OCI-LY1 (cell line): ENCODE measurements around the gene LRRFIP2.

Source experiments
- H2AFZ ChIP-seq: fragments of 200-600 bp; sonication (generic), shearing (Covaris generic); 2 replicates; pipeline ENCODE4 v1.6.0; 2014; ENCODE audit warnings: antibody characterized with exemption, mild to moderate bottlenecking, low read length
- H3F3A ChIP-seq: fragments of 200-600 bp; sonication (generic), shearing (Covaris generic); 2 replicates; pipeline ENCODE4 v1.6.0; 2014; ENCODE audit warnings: mild to moderate bottlenecking, antibody characterized with exemption, low read length, moderate library complexity; ENCODE audit not compliant: insufficient read depth
- H3K27ac ChIP-seq: fragments of 200-600 bp; sonication (generic); 2 replicates; pipeline ENCODE4 v1.5.1; 2014; ENCODE audit warnings: low read length, mixed run types, mild to moderate bottlenecking, low read depth; ENCODE audit not compliant: poor library complexity, severe bottlenecking
- H3K27me3 ChIP-seq: fragments of 200-600 bp; sonication (generic); 2 replicates; pipeline ENCODE4 v1.6.0; 2014; ENCODE audit warnings: antibody characterized with exemption, mild to moderate bottlenecking, low read length, moderate library complexity; ENCODE audit not compliant: insufficient read depth
- H3K36me3 ChIP-seq: fragments of 200-600 bp; sonication (generic); 2 replicates; pipeline ENCODE4 v1.6.1; 2014; ENCODE audit warnings: mild to moderate bottlenecking, antibody characterized with exemption, low read length, moderate library complexity, mixed read lengths; ENCODE audit not compliant: insufficient read depth
- H3K4me1 ChIP-seq: fragments of 200-600 bp; sonication (generic); 2 replicates; pipeline ENCODE4 v1.5.1; 2014; ENCODE audit warnings: mild to moderate bottlenecking, low read length, moderate library complexity; ENCODE audit not compliant: insufficient read depth, severe bottlenecking
- H3K4me2 ChIP-seq: fragments of 200-600 bp; sonication (generic), shearing (Covaris generic); 2 replicates; pipeline ENCODE4 v1.6.1; 2014; ENCODE audit warnings: low read length
- H3K4me3 ChIP-seq: fragments of 200-600 bp; sonication (generic); 2 replicates; pipeline ENCODE4 v1.5.1; 2014; ENCODE audit warnings: low read length, low read depth, mild to moderate bottlenecking, mixed read lengths; ENCODE audit not compliant: poor library complexity, severe bottlenecking
- H3K79me2 ChIP-seq: fragments of 200-600 bp; shearing (Covaris generic); 2 replicates; pipeline ENCODE4 v1.6.1; 2016; ENCODE audit warnings: mixed run types, low read length, mixed read lengths; ENCODE audit not compliant: insufficient read depth
- H3K9ac ChIP-seq: fragments of 200-600 bp; sonication (generic), shearing (Covaris generic); 2 replicates; pipeline ENCODE4 v1.6.1; 2014; ENCODE audit warnings: mild to moderate bottlenecking, low read length, mixed read lengths
- H3K9me2 ChIP-seq: fragments of 200-600 bp; sonication (generic), shearing (Covaris generic); 2 replicates; pipeline ENCODE4 v1.6.1; 2014; ENCODE audit warnings: low read depth, mild to moderate bottlenecking, low read length, mixed read lengths
- H3K9me3 ChIP-seq: fragments of 200-600 bp; shearing (Covaris generic); 2 replicates; pipeline ENCODE4 v1.6.1; 2014; ENCODE audit warnings: low read length, mixed read lengths
- H4K20me1 ChIP-seq: fragments of 200-600 bp; sonication (generic), shearing (Covaris generic); 2 replicates; pipeline ENCODE4 v1.6.0; 2016; ENCODE audit warnings: mild to moderate bottlenecking, low read length; ENCODE audit not compliant: insufficient read depth
- EZH2 ChIP-seq: fragments of 200-600 bp; sonication (generic), shearing (Covaris generic); IDR thresholded peaks from 2 replicates; pipeline ENCODE4 v1.8.0; 2017; ENCODE audit warnings: borderline replicate concordance, mixed run types, mild to moderate bottlenecking, antibody characterized with exemption, low read length, moderate library complexity, mixed read lengths
- TF ChIP-seq, protein P1 (sequence below): fragments of 200-600 bp; sonication (generic), shearing (Covaris generic); IDR thresholded peaks from 2 replicates; pipeline ENCODE4 v1.5.1; 2017; ENCODE audit warnings: mild to moderate bottlenecking, antibody characterized with exemption, low read length, moderate library complexity, mixed read lengths

LRRFIP2 gene

DNA sequence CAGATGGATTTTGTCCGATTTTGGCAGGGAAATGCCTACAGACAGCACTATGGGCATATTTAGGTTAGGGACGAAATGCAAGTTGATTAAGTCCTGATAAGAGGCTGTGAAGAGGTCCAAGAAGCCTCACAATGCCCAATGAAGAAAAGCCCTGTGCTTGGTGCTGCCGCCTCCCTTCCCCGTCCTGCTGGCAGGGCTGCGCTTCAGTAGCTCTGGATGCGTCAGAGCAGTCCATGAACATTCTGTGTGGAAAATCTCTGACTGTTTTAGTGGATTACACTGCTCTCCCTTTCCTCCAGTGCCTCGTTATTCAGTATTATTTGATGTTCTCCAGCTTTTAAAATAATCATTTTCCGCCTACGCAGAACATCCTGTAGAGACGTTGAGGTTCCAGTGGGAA lies 141.4 kb downstream of the LRRFIP2 start:
- H3K36me3 ChIP-seq, result peaks cover 97% of the 10 kb centered on the region
- H4K20me1 ChIP-seq, result no peaks in the 10 kb centered on the region
- no peaks in the 10 kb centered on the region for H3K9me2 ChIP-seq
- TF ChIP-seq, protein P1, sequence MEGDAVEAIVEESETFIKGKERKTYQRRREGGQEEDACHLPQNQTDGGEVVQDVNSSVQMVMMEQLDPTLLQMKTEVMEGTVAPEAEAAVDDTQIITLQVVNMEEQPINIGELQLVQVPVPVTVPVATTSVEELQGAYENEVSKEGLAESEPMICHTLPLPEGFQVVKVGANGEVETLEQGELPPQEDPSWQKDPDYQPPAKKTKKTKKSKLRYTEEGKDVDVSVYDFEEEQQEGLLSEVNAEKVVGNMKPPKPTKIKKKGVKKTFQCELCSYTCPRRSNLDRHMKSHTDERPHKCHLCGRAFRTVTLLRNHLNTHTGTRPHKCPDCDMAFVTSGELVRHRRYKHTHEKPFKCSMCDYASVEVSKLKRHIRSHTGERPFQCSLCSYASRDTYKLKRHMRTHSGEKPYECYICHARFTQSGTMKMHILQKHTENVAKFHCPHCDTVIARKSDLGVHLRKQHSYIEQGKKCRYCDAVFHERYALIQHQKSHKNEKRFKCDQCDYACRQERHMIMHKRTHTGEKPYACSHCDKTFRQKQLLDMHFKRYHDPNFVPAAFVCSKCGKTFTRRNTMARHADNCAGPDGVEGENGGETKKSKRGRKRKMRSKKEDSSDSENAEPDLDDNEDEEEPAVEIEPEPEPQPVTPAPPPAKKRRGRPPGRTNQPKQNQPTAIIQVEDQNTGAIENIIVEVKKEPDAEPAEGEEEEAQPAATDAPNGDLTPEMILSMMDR, result no peak
- no peak for TF ChIP-seq EZH2
- H3K79me2 ChIP-seq, result no peaks in the 10 kb centered on the region
- no peaks in the 10 kb centered on the region for H3K4me1 ChIP-seq
- H2AFZ ChIP-seq, result no peak overlapping the region
- no peak overlapping the region for H3K4me3 ChIP-seq
- no peak overlapping the region for H3K9ac ChIP-seq
- H3K27ac ChIP-seq, result no peak overlapping the region
- no peaks in the 10 kb centered on the region for H3K27me3 ChIP-seq
- no peaks in the 10 kb centered on the region for H3K9me3 ChIP-seq
- no peak overlapping the region for H3K4me2 ChIP-seq
- H3F3A ChIP-seq, result no peaks in the 10 kb centered on the region

DNA sequence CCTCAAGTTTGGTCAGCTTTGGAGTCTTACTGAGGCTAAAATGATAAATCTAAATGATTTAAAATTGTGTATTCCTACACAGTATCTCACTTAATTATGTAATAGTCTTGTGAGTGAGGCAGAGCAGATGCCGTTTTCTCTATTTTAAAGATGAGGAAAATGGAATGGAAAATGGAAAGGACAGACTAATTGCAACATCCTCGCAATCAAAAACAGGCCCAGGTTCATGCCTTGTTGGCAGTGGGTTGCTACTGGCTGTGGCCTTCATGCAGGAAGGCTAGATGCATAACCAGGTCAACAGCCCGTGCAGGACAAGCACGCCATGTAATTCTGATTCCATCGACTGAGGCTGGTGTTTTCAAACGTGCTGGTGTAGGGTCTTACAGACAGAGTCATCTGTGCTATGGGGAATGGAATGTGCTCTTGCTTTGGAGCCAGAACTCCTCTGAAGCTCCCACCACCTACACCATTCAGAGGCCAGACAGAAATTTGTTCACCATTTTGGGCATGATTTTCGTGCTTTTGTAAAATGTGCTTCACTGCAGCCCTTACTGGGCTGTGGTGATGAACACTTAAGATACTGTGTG lies 143.2 kb downstream of the LRRFIP2 start:
- Histone ChIP-seq H3K27ac (no peak overlapping the region), H2AFZ (no peak overlapping the region), H4K20me1 (no peaks in the 10 kb centered on the region), H3K4me2 (no peak overlapping the region), H3K79me2 (no peaks in the 10 kb centered on the region), H3K4me1 (no peaks in the 10 kb centered on the region), H3K9ac (no peak overlapping the region), H3F3A (no peaks in the 10 kb centered on the region), H3K9me3 (no peaks in the 10 kb centered on the region), H3K27me3 (no peaks in the 10 kb centered on the region), H3K36me3 (peaks cover 99% of the 10 kb centered on the region), H3K9me2 (no peaks in the 10 kb centered on the region), H3K4me3 (no peak overlapping the region)
- TF ChIP-seq EZH2, result no peak

DNA sequence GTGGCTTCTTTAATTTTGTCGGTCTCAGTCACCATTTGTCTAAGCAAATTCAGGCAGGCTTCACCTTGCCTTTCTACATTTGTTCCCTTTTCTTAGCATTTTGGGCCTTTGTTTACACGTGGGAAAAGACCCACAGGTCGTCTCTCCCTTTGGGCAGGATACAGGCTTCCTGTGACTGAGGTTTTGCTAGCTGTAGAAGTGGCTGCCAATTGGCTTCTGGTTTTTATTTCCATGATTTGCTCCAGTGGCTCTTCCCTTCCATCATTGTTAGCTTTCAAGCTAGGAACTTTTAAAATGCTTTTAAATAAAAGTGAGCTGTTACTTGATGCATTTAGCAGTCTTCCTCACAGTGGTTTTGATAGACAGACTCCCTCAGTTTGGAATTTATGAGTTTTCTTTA lies 143.8 kb downstream of the LRRFIP2 start:
- no peaks in the 10 kb centered on the region for H3K9me2 ChIP-seq
- no peak overlapping the region for H3K9ac ChIP-seq
- no peak overlapping the region for H3K4me2 ChIP-seq
- no peaks in the 10 kb centered on the region for H3K9me3 ChIP-seq
- H2AFZ ChIP-seq, result no peak overlapping the region
- no peak overlapping the region for H3K27ac ChIP-seq
- H4K20me1 ChIP-seq, result no peaks in the 10 kb centered on the region
- TF ChIP-seq, protein P1, result no peak
- no peak for TF ChIP-seq EZH2
- peaks cover 99% of the 10 kb centered on the region for H3K36me3 ChIP-seq
- H3K27me3 ChIP-seq, result no peaks in the 10 kb centered on the region
- H3K79me2 ChIP-seq, result no peaks in the 10 kb centered on the region
- H3K4me1 ChIP-seq, result no peaks in the 10 kb centered on the region
- H3F3A ChIP-seq, result no peaks in the 10 kb centered on the region
- H3K4me3 ChIP-seq, result no peak overlapping the region

DNA sequence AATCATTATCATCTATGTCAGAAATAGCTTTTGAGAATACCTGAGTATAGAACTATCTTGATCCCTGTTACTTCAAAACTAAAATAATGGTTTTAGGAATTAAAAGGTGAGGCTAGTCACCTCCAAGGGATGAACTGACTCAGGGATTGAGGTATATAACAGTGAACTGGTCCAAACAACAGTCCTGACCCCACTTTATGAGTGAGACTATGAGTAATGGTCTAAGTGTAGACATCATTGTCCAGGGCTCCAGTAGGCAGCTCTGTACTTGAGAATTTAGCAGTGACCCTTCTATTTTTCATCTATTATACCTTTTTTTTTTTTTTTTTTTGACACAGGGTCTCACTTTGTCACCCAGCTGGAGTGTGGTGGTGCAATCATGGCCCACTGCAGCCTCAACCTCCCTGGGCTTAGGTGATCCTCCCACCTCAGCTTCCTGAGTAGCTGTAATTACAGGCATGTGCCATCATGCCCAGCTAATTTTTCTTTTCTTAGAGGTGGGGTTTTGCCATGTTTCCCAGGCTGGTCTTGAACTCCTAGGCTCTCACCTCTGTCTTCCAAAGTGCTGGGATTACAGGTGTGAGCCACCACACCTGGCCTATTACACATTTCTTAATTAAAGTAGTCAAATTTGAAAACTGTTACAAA lies 144.7 kb downstream of the LRRFIP2 start:
- no peaks in the 10 kb centered on the region for H3K79me2 ChIP-seq
- H3K36me3 ChIP-seq, result peaks cover 93% of the 10 kb centered on the region

More for the DNA sequence above, 144.7 kb downstream of the LRRFIP2 start:
- TF ChIP-seq, protein P1, result no peak
- TF ChIP-seq EZH2, result no peak
- no peak overlapping the region for H3K9ac ChIP-seq
- no peaks in the 10 kb centered on the region for H3F3A ChIP-seq
- no peaks in the 10 kb centered on the region for H4K20me1 ChIP-seq
- H3K4me3 ChIP-seq, result no peak overlapping the region
- no peaks in the 10 kb centered on the region for H3K9me2 ChIP-seq
- H3K9me3 ChIP-seq, result no peaks in the 10 kb centered on the region
- no peak overlapping the region for H2AFZ ChIP-seq
- no peak overlapping the region for H3K27ac ChIP-seq
- H3K27me3 ChIP-seq, result no peaks in the 10 kb centered on the region
- no peaks in the 10 kb centered on the region for H3K4me1 ChIP-seq
- no peak overlapping the region for H3K4me2 ChIP-seq
